B cell (primary cell): ENCODE measurements around the gene HDAC5. TPM values are rescaled to one million over a fixed set of nuclear protein-coding genes. Genes with fewer than 3 reads are reported as not detected.

Experiments used
- ATAC-seq: fragments of 200-7000 bp; cut with Tn5 transposase; one replicate; pipeline ENCODE4 v1.10.0; 2021; ENCODE audit warnings: low read depth, mild to moderate bottlenecking, moderate number of reproducible peaks, moderate library complexity
- CTCF ChIA-PET: fragments of 350-600 bp; sonication (Branson Sonifier 250); formaldehyde crosslinking; loops from one replicate; lab custom pipeline; 2021; ENCODE audit warnings: antibody characterized with exemption, inconsistent platforms; lab: Charles Lee
- POLR2A ChIA-PET: fragments of 350-600 bp; sonication (Branson Sonifier 250); formaldehyde crosslinking; loops from one replicate; lab custom pipeline; 2021; ENCODE audit warnings: antibody characterized with exemption; lab: Charles Lee
- DNase-seq: peaks from one replicate; pipeline ENCODE4 v3.0.0; 2013
- H2AFZ ChIP-seq: 2 replicates; pipeline ENCODE4 v1.6.1; 2012; ENCODE audit warnings: mild to moderate bottlenecking, low read depth, low read length; ENCODE audit not compliant: insufficient read depth, poor library complexity, severe bottlenecking
- H3K27ac ChIP-seq, 2 donors: 1 replicate in 1 of 2; 2 replicates in 1 of 2; pipeline ENCODE4 v1.5.1; 2012 to 2013; ENCODE audit warnings: low read length in 2 of 2, mild to moderate bottlenecking in 2 of 2, moderate library complexity in 1 of 2
- H3K27me3 ChIP-seq, 4 experiments: fragments of 200-600 bp in 1 of 4; sonication (generic) in 1 of 4; replicated peaks in 1 of 4; 1 replicate in 2 of 4; 2 replicates in 2 of 4; pipeline versions ENCODE4 v1.6.1 to v1.7.0; 2013 to 2016; ENCODE audit warnings: low read length in 3 of 4, mild to moderate bottlenecking in 2 of 4, mixed read lengths in 1 of 4, moderate library complexity in 1 of 4; ENCODE audit not compliant: insufficient read depth in 4 of 4, control insufficient read depth in 3 of 4; ENCODE audit errors: control extremely low read depth in 1 of 4
- H3K36me3 ChIP-seq, 2 experiments: replicated peaks in 1 of 2; 1 replicate in 1 of 2; 2 replicates in 1 of 2; pipeline versions ENCODE4 v1.6.1 to v1.7.1; 2013; ENCODE audit warnings: low read length in 1 of 2; ENCODE audit not compliant: insufficient read depth in 2 of 2, control insufficient read depth in 1 of 2; ENCODE audit errors: control extremely low read depth in 1 of 2, extremely low read depth in 1 of 2
- H3K4me1 ChIP-seq, 2 donors: fragments of 200-600 bp in 1 of 2; sonication (generic) in 1 of 2; 1 replicate in 1 of 2; 2 replicates in 1 of 2; pipeline versions ENCODE4 v1.5.1 to v1.6.1; 2013 to 2017; ENCODE audit warnings: low read length in 2 of 2; ENCODE audit not compliant: control insufficient read depth in 2 of 2, insufficient read depth in 2 of 2
- H3K4me2 ChIP-seq: replicated peaks from 2 replicates; pipeline ENCODE3; 2012; ENCODE audit warnings: mild to moderate bottlenecking, low read depth, low read length; ENCODE audit not compliant: poor library complexity, severe bottlenecking
- H3K4me3 ChIP-seq, 5 experiments: fragments of 200-600 bp in 1 of 5; sonication (generic) in 1 of 5; 1 replicate in 3 of 5; 2 replicates in 2 of 5; pipeline versions ENCODE4 v1.5.1 to v1.7.0; 2011 to 2016; ENCODE audit warnings: low read length in 4 of 5, mild to moderate bottlenecking in 4 of 5, low read depth in 2 of 5, control low read depth in 1 of 5, moderate library complexity in 1 of 5; ENCODE audit not compliant: insufficient read depth in 1 of 5; ENCODE audit errors: control extremely low read depth in 1 of 5, extremely low read depth in 1 of 5
- H3K79me2 ChIP-seq: fragments of 200-600 bp; sonication (generic); one replicate; pipeline ENCODE4 v1.6.0; 2016; ENCODE audit warnings: low read length; ENCODE audit not compliant: control insufficient read depth, insufficient read depth
- H3K9ac ChIP-seq: fragments of 200-600 bp; sonication (generic); 2 replicates; pipeline ENCODE4 v1.6.1; 2017; ENCODE audit warnings: mild to moderate bottlenecking, low read length, moderate library complexity
- H3K9me3 ChIP-seq, 3 donors: one replicate each; pipeline versions ENCODE4 v1.6.1 to v1.7.1; 2013; ENCODE audit warnings: low read length in 2 of 3; ENCODE audit not compliant: control insufficient read depth in 2 of 3, insufficient read depth in 1 of 3; ENCODE audit errors: control extremely low read depth in 1 of 3
- H4K20me1 ChIP-seq: 2 replicates; pipeline ENCODE4 v1.6.0; 2012; ENCODE audit warnings: mild to moderate bottlenecking, low read length; ENCODE audit not compliant: insufficient read depth, control insufficient read depth, poor library complexity, severe bottlenecking
- H3K27ac Mint-ChIP-seq: one replicate; pipeline ENCODE4 v1.8.0; 2021; ENCODE audit warnings: mixed read lengths
- H3K27me3 Mint-ChIP-seq: one replicate; pipeline ENCODE4 v1.8.0; 2021; ENCODE audit warnings: mixed read lengths
- H3K4me1 Mint-ChIP-seq: one replicate; pipeline ENCODE4 v1.8.0; 2021; ENCODE audit warnings: mixed read lengths
- H3K4me3 Mint-ChIP-seq: one replicate; pipeline ENCODE4 v1.8.0; 2021; ENCODE audit warnings: mixed read lengths
- H3K9me3 Mint-ChIP-seq: one replicate; pipeline ENCODE4 v1.8.0; 2022; ENCODE audit warnings: mixed read lengths; ENCODE audit not compliant: insufficient read depth
- EZH2 ChIP-seq: IDR thresholded peaks from 2 replicates; pipeline ENCODE4 v1.6.1; 2012; ENCODE audit warnings: borderline replicate concordance, low read depth, mild to moderate bottlenecking, moderate library complexity, low read length; ENCODE audit not compliant: insufficient read depth, poor library complexity, severe bottlenecking
- WGBS: methylation state at CpG from one replicate; pipeline ENCODE4 v1.1.5; 2013; ENCODE audit warnings: missing lambda C conversion rate; ENCODE audit not compliant: insufficient coverage; 5-methylcytosine and 5-hydroxymethylcytosine counted together
- intact Hi-C: fragments of 100-400 bp; cut with micrococcal nuclease; formaldehyde crosslinking; loops from one replicate; pipeline ENCODE4 v1.10.0; 2022
- polyA plus RNA-seq: library from polyadenylated mRNA; depleted of rRNA; stranded (reverse); fragments of >200 nt; gene quantifications from 2 replicates; pipeline ENCODE4 v1.2.3, GENCODE V29; 2012
- total RNA-seq, 2 donors: library from RNA; stranded (reverse); fragments of 120-200 nt in 1 of 2; gene quantifications; 1 replicate in 1 of 2; 2 replicates in 1 of 2; pipeline versions ENCODE4 v1.2.3 to v1.2.4, GENCODE V29; 2013 to 2022
- TF ChIP-seq, protein P1 (sequence below): fragments of 200-600 bp; IDR thresholded peaks from one replicate; pipeline ENCODE4 v1.8.0; 2022; ENCODE audit warnings: antibody characterized with exemption, mild to moderate bottlenecking

HDAC5 gene
- total and polyA plus RNA-seq, 2 donors (not counting 1 experiment from before 2014, with no cell fraction given), result 99.8 to 104 TPM

DNA sequence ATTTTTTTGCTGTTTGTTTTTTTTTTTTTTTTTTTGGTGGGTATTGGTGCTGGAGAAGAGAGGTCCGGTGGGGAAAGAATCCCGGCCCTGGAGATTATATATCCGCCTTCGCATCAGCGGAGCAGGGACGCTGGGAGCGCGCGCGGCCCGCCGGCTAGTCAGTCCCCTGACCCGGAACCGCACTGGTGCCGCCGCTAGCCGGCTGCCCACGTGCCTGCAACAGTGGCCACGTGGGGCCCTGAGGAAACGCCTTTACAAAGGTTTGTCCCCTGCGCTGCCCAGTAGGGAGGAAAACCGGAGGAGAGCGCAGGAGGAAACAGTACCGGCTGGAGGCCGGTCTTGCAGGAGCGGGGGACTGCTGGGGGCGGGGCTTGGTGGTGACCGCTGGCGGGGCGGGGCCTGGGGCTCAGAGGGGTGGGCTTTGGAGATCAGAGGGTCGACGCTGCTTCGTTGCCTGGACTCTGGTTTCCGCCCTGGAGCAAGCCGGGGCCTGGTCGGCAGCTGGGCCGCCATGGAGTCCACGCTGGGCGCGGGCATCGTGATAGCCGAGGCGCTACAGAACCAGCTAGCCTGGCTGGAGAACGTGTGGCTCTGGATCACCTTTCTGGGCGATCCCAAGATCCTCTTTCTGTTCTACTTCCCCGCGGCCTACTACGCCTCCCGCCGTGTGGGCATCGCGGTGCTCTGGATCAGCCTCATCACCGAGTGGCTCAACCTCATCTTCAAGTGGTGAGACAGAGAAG, 52.8 kb downstream of the HDAC5 start, which contains the start of gene G6PC3:
G6PC3 (plus strand) TSS at position 281 of the 743 bp plus-strand sequence; CDS start at position 512, 231 bp downstream.
- WGBS, result under 1% methylated on average over 50 of the region's 53 CpGs
- Histone ChIP-seq H3K4me1 (peaks cover 22 to 32% of the 10 kb centered on the region in 2 donors), H3K4me2 (peak within 1 kb of the TSS; percentile 90), H3K36me3 (peaks cover 0 to 13% of the 10 kb centered on the region in 2 experiments), H3K9ac (peak within 1 kb of the TSS; percentile 86), H3K27me3 (no peaks in the 10 kb centered on the region), H2AFZ (peak within 1 kb of the TSS; percentile 80), H3K4me3 (peak within 1 kb of the TSS; percentile 42 to 87 (median 73)), H3K79me2 (peaks cover 32% of the 10 kb centered on the region), H4K20me1 (no peaks in the 10 kb centered on the region), H3K27ac (peak within 1 kb of the TSS; percentile 31 to 65), H3K9me3 (no peaks in the 10 kb centered on the region)
- Mint-ChIP-seq H3K27me3 (no peaks in the 10 kb centered on the region), H3K4me1 (peaks cover 36% of the 10 kb centered on the region), H3K4me3 (peak within 1 kb of the TSS; percentile 93), H3K9me3 (no peaks in the 10 kb centered on the region), H3K27ac (peak within 1 kb of the TSS; percentile 82)
- intact Hi-C loops, result loop anchor here (1.0 to 2.0 kb wide), 6 partner anchors 54 to 254 kb away; partner anchors contain the start of genes HROB, SLC25A39 and TMEM101
- DNase-seq, result peak; percentile 85
- ChIA-PET CTCF (interaction anchor here (0.7 to 1.4 kb wide), 4 partner anchors 45 to 56 kb away, joined by 3 to 4 read pairs (median 3); partner anchors contain the start of genes HDAC5 and TMEM101), POLR2A (interaction anchor here (0.6 to 1.1 kb wide), 9 partner anchors 23 to 1540 kb away, joined by 3 to 5 read pairs (median 4); partner anchors contain the start of genes HDAC5 and HEXIM1)
- ATAC-seq, result peak; percentile 73
- TF ChIP-seq, protein P1, sequence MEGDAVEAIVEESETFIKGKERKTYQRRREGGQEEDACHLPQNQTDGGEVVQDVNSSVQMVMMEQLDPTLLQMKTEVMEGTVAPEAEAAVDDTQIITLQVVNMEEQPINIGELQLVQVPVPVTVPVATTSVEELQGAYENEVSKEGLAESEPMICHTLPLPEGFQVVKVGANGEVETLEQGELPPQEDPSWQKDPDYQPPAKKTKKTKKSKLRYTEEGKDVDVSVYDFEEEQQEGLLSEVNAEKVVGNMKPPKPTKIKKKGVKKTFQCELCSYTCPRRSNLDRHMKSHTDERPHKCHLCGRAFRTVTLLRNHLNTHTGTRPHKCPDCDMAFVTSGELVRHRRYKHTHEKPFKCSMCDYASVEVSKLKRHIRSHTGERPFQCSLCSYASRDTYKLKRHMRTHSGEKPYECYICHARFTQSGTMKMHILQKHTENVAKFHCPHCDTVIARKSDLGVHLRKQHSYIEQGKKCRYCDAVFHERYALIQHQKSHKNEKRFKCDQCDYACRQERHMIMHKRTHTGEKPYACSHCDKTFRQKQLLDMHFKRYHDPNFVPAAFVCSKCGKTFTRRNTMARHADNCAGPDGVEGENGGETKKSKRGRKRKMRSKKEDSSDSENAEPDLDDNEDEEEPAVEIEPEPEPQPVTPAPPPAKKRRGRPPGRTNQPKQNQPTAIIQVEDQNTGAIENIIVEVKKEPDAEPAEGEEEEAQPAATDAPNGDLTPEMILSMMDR, result no peak
- TF ChIP-seq EZH2, result no peak
